Sigmoid colon (tissue), 7 donors: ENCODE measurements around the gene ZSCAN29. TPM values are rescaled to one million over a fixed set of nuclear protein-coding genes. Genes with fewer than 3 reads are reported as not detected.

ENCODE experiments used
- DNase-seq: peaks from one replicate; pipeline ENCODE4 v3.0.0-alpha.2; 2019
- H3K27ac ChIP-seq, 4 donors: fragments of 200-600 bp; sonication (generic); one replicate each; pipeline ENCODE4 v1.5.1; 2016 to 2019; ENCODE audit warnings: mild to moderate bottlenecking in 1 of 4
- H3K27me3 ChIP-seq, 3 donors: fragments of 200-600 bp; sonication (generic); one replicate each; pipeline ENCODE4 v1.5.1; 2019; ENCODE audit warnings: mild to moderate bottlenecking in 1 of 3
- H3K36me3 ChIP-seq, 4 donors: fragments of 200-600 bp; sonication (generic); one replicate each; pipeline ENCODE4 v1.5.1; 2016 to 2019
- H3K4me1 ChIP-seq, 4 donors: fragments of 200-600 bp; sonication (generic); one replicate each; pipeline ENCODE4 v1.5.1; 2017 to 2019
- H3K4me3 ChIP-seq, 4 donors: fragments of 200-600 bp; sonication (generic); one replicate each; pipeline ENCODE4 v1.5.1; 2017 to 2019; ENCODE audit warnings: mild to moderate bottlenecking in 2 of 4, moderate library complexity in 1 of 4
- H3K9me3 ChIP-seq, 4 donors: fragments of 200-600 bp in 3 of 4; sonication (generic) in 3 of 4; one replicate each; pipeline versions ENCODE4 v1.5.1 to v1.6.1; 2013 to 2019
- EP300 ChIP-seq, 4 donors: sonication (generic); formaldehyde crosslinking; IDR thresholded peaks; one replicate each; pipeline ENCODE4 v1.6.1; 2017; ENCODE audit warnings: antibody characterized with exemption in 4 of 4
- POLR2A ChIP-seq, 2 donors: fragments of 450-650 bp; IDR thresholded peaks; one replicate each; pipeline ENCODE4 v1.6.1; 2016; ENCODE audit warnings: antibody characterized with exemption in 2 of 2, mild to moderate bottlenecking in 2 of 2, moderate library complexity in 2 of 2
- POLR2AphosphoS5 ChIP-seq, 4 donors: sonication (generic); formaldehyde crosslinking; IDR thresholded peaks; one replicate each; pipeline ENCODE4 v1.6.1; 2017; ENCODE audit warnings: antibody characterized with exemption in 4 of 4
- WGBS, 2 donors: extraction: QIAGEN DNeasy Blood & Tissue Kit; methylation state at CpG; one replicate each; pipeline ENCODE4 v1.1.7; 2013; 5-methylcytosine and 5-hydroxymethylcytosine counted together
- intact Hi-C: fragments of 100-400 bp; cut with DNase I; formaldehyde crosslinking; loops from one replicate; pipeline ENCODE4 v1.15.1; 2023
- polyA plus RNA-seq, 3 donors: library from polyadenylated mRNA; stranded (reverse); fragments of 200-250 nt; gene quantifications; one replicate each; pipeline ENCODE4 v1.2.3, GENCODE V29; 2013
- total RNA-seq, 4 donors: library from RNA; depleted of rRNA; stranded (reverse); fragments of >200 nt; gene quantifications; one replicate each; pipeline ENCODE4 v1.1.0, GENCODE V29; 2016
- TF ChIP-seq, protein P1 (sequence below), 4 experiments: fragments of 450-650 bp in 3 of 4; fragments of 200-600 bp in 1 of 4; IDR thresholded peaks; one replicate each; pipeline ENCODE4 v1.5.1; 2016 to 2019; ENCODE audit warnings: antibody characterized with exemption in 4 of 4, mild to moderate bottlenecking in 3 of 4, moderate library complexity in 2 of 4
- donor health status: healthy with polysubstance abuse.
- donor health status: Bipolar disorder and iron deficiency.
- donor health status: healthy.

Gene ZSCAN29
- total and polyA plus RNA-seq, 7 donors, result 6.0 to 19.7 (median 14.6) TPM

DNA sequence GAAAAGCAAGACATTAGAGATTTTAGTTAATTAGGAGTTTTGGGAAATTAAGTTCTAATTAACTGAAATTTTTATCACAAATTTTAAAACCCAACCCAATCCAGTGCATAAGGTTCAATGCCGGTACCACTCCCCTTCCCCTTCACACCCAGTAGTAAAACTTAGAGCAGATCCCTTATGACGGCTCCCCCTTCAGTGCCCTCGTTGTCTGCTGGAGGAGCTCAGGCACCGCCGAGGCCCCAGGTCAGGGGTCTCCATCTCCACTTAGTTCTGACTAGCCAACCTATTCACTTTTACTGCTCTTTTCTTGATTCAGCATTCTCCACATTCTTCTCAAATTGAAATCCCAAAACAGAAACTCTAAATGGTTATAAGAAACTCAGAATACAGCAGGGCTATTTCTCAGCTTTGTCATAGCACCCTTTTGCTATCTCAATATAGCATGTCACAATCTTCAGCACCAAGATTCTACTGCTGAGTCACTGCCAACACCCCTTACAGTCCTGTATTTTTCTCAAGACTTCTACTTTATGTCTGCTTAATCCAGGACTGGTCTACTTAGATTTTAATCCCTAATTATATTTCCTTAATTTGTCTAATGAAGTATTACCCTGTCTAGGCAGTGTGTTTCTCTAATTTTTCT, 39.9 kb upstream of the ZSCAN29 start:
- TF ChIP-seq, protein P1, sequence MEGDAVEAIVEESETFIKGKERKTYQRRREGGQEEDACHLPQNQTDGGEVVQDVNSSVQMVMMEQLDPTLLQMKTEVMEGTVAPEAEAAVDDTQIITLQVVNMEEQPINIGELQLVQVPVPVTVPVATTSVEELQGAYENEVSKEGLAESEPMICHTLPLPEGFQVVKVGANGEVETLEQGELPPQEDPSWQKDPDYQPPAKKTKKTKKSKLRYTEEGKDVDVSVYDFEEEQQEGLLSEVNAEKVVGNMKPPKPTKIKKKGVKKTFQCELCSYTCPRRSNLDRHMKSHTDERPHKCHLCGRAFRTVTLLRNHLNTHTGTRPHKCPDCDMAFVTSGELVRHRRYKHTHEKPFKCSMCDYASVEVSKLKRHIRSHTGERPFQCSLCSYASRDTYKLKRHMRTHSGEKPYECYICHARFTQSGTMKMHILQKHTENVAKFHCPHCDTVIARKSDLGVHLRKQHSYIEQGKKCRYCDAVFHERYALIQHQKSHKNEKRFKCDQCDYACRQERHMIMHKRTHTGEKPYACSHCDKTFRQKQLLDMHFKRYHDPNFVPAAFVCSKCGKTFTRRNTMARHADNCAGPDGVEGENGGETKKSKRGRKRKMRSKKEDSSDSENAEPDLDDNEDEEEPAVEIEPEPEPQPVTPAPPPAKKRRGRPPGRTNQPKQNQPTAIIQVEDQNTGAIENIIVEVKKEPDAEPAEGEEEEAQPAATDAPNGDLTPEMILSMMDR (IDR thresholded peaks at IDR 0.05), result no peak
- TF ChIP-seq POLR2AphosphoS5 (IDR thresholded peaks at IDR 0.05), result no peak
- TF ChIP-seq EP300 (IDR thresholded peaks at IDR 0.05), result no peak
- intact Hi-C loops, result no loop called here
- H3K4me3 ChIP-seq, result no peak overlapping the region
- peaks cover 0 to 20% (median 14%) of the 10 kb centered on the region in 4 donors for H3K4me1 ChIP-seq
- 92% methylated on average over 5 of the region's 5 CpGs for WGBS, 2 donors
- no peak for DNase-seq
- H3K36me3 ChIP-seq, result peaks cover 20 to 86% (median 50%) of the 10 kb centered on the region in 4 donors
- no peaks in the 10 kb centered on the region for H3K9me3 ChIP-seq
- no peak overlapping the region for H3K27ac ChIP-seq
- no peaks in the 10 kb centered on the region for H3K27me3 ChIP-seq

DNA sequence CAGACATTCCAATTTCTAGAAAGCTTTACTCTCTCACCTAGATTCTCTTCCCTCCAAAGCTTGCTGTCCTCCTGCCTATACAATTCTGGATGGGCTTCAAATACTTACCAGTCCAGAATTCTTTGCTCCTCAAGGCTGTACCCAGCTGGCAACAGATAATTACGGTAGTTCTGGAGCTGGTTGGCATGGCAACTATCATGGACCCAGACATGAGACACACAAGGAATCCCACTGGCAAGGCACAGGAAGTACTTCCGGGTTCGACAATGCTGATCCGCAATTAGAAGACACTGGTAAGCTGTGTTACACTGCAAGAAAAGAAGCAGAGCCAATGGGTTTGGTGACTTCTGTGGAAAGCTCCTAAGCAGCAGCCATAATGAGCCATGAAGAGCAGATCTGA, 37.9 kb upstream of the ZSCAN29 start:
- peaks cover 9 to 86% (median 46%) of the 10 kb centered on the region in 4 donors for H3K36me3 ChIP-seq
- no peak overlapping the region for H3K4me3 ChIP-seq
- intact Hi-C loops, result loop anchor here (10.0 kb wide), 1 partner anchor 56 kb away; no protein-coding TSS in a partner anchor
- DNase-seq, result no peak
- TF ChIP-seq POLR2AphosphoS5 (IDR thresholded peaks at IDR 0.05) (no peak), POLR2A (IDR thresholded peaks at IDR 0.05) (no peak), EP300 (IDR thresholded peaks at IDR 0.05) (no peak)
- TF ChIP-seq, protein P1 (IDR thresholded peaks at IDR 0.05), result no peak
- peaks cover 0 to 21% (median 14%) of the 10 kb centered on the region in 4 donors for H3K4me1 ChIP-seq
- H3K27me3 ChIP-seq, result no peaks in the 10 kb centered on the region
- 85 to 92% methylated on average over 4 of the region's 4 CpGs for WGBS, 2 donors
- no peaks in the 10 kb centered on the region for H3K9me3 ChIP-seq
- H3K27ac ChIP-seq, result no peak overlapping the region

DNA sequence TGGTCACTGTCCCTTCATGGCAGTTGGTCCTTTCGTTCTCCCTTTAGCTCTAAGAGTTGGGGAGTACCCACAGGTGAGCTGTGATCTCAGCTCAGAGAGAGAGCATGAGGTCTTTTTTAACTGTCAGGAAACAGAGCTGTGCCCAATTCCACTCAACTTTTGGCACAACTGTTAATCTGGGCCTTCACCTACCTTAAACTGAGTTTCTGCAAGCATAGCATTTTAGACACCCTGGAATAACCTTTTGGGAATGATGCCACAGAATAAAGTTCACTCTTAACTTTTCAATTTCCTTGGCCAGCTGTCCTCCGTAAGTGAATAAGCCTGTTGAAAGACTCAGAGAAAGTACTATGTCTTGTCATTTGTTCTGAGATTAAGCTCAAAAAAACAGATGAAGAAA, 36.0 kb upstream of the ZSCAN29 start:
- TF ChIP-seq POLR2A (IDR thresholded peaks at IDR 0.05) (no peak), EP300 (IDR thresholded peaks at IDR 0.05) (no peak), POLR2AphosphoS5 (IDR thresholded peaks at IDR 0.05) (no peak)
- TF ChIP-seq, protein P1 (IDR thresholded peaks at IDR 0.05), result no peak
- peaks cover 0 to 21% (median 14%) of the 10 kb centered on the region in 4 donors for H3K4me1 ChIP-seq
- intact Hi-C loops, result loop anchor here (10.0 kb wide), 1 partner anchor 58 kb away; no protein-coding TSS in a partner anchor
- no peaks in the 10 kb centered on the region for H3K27me3 ChIP-seq
- no peaks in the 10 kb centered on the region for H3K9me3 ChIP-seq
- peaks cover 0 to 86% (median 42%) of the 10 kb centered on the region in 4 donors for H3K36me3 ChIP-seq
- H3K4me3 ChIP-seq, result no peak overlapping the region
- DNase-seq, result no peak
- WGBS, 2 donors, result 88 to 96% methylated on average over 2 of the region's 2 CpGs
- peak overlapping the region in 3 of 4 donors; percentile 27 to 47 (median 33) for H3K27ac ChIP-seq

DNA sequence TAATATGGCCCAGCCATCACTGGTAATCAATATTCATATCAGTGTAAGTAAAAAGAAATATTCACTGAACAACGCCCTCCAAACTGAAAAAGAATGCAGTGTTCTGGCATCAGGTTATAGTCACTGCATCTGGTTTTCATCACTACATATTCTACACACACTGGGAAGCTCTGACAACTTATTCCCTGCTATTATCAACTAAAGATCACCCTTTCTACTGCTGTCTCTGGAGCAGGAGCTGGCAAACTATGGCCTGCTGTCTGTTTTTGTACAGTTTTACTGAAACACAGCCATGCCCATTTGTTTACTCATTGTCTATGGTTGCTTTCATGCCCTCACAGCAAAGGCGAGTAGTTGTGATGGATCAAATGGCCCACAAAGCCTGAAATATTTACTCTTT, 35.3 kb upstream of the ZSCAN29 start:
- Histone ChIP-seq H3K4me3 (no peak overlapping the region), H3K27me3 (no peaks in the 10 kb centered on the region), H3K4me1 (peaks cover 0 to 21% (median 14%) of the 10 kb centered on the region in 4 donors), H3K36me3 (peaks cover 0 to 86% (median 45%) of the 10 kb centered on the region in 4 donors), H3K27ac (peak overlapping the region in 3 of 4 donors; percentile 27 to 47 (median 33)), H3K9me3 (no peaks in the 10 kb centered on the region)
- DNase-seq, result no peak
- intact Hi-C loops, result loop anchor here (10.0 kb wide), 1 partner anchor 59 kb away; no protein-coding TSS in a partner anchor
- TF ChIP-seq POLR2AphosphoS5 (IDR thresholded peaks at IDR 0.05), result peak in 2 of 4 donors; percentile 57 to 70
- TF ChIP-seq, protein P1 (IDR thresholded peaks at IDR 0.05), result no peak
- WGBS, 2 donors, result 75 to 87% methylated on average over 2 of the region's 2 CpGs
